Measurements from ENCODE around the gene PSMD2.

The PSMD2 gene

GRCh38 chr3:184307915-184308314, 8.9 kb downstream of the PSMD2 start:
- no peak overlapping the region for H3K4me3 ChIP-seq
- intact Hi-C loops (cut with DNase I; ENCODE audit: low total_unique reads), result no loop called here
- DNase-seq, result no peak
- H3K9me3 ChIP-seq, result no peaks in the 10 kb centered on the region
- H3K27ac ChIP-seq, result no peak overlapping the region
- H3K4me1 ChIP-seq, result no peaks in the 10 kb centered on the region
- H3K27me3 ChIP-seq, result no peaks in the 10 kb centered on the region
- peaks cover 58 to 66% (median 60%) of the 10 kb centered on the region in 3 donors for H3K36me3 ChIP-seq
- TF ChIP-seq, protein P1, sequence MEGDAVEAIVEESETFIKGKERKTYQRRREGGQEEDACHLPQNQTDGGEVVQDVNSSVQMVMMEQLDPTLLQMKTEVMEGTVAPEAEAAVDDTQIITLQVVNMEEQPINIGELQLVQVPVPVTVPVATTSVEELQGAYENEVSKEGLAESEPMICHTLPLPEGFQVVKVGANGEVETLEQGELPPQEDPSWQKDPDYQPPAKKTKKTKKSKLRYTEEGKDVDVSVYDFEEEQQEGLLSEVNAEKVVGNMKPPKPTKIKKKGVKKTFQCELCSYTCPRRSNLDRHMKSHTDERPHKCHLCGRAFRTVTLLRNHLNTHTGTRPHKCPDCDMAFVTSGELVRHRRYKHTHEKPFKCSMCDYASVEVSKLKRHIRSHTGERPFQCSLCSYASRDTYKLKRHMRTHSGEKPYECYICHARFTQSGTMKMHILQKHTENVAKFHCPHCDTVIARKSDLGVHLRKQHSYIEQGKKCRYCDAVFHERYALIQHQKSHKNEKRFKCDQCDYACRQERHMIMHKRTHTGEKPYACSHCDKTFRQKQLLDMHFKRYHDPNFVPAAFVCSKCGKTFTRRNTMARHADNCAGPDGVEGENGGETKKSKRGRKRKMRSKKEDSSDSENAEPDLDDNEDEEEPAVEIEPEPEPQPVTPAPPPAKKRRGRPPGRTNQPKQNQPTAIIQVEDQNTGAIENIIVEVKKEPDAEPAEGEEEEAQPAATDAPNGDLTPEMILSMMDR (IDR thresholded peaks at IDR 0.05), result no peak

DNA sequence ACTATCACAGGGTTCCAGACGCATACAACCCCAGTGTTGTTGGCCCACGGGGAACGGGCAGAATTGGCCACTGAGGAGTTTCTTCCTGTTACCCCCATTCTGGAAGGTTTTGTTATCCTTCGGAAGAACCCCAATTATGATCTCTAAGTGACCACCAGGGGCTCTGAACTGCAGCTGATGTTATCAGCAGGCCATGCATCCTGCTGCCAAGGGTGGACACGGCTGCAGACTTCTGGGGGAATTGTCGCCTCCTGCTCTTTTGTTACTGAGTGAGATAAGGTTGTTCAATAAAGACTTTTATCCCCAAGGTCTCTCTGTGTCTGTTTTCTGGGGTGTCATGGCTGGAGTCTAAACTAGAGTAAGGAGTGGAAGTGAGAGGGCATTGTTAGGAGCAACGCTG, 9.7 kb downstream of the PSMD2 start:
- DNase-seq, result no peak
- Histone ChIP-seq H3K4me3 (no peak overlapping the region), H3K27ac (no peak overlapping the region), H3K27me3 (no peaks in the 10 kb centered on the region), H3K9me3 (no peaks in the 10 kb centered on the region), H3K36me3 (peaks cover 49 to 57% (median 52%) of the 10 kb centered on the region in 3 donors), H3K4me1 (peaks cover 0 to 2% (median under 1%) of the 10 kb centered on the region in 4 donors)
- TF ChIP-seq, protein P1 (IDR thresholded peaks at IDR 0.05), result no peak
- intact Hi-C loops (cut with DNase I; ENCODE audit: low total_unique reads), result no loop called here

DNA sequence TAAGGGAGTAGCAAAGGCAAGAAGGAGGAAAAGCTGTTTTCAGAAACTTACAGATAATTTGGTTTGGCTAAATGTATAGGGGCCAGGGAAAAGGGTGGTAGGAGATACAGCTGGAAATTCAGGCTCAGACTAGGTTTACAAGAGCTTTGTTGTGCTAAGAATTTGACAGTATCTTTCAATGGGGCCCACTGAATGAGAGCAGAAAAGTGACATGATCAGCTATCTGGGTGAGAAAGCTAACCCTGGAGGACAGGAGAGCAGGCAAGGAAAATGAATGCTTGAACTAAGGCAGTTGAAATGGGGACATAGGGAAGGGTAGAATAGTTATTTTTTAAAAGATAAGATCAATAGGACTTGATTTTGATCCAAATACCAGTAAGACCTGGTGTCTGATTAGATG, 12.6 kb downstream of the PSMD2 start:
- TF ChIP-seq, protein P1 (IDR thresholded peaks at IDR 0.05), result no peak
- H3K4me3 ChIP-seq, result no peak overlapping the region
- intact Hi-C loops (cut with DNase I; ENCODE audit: low total_unique reads), result no loop called here

DNA sequence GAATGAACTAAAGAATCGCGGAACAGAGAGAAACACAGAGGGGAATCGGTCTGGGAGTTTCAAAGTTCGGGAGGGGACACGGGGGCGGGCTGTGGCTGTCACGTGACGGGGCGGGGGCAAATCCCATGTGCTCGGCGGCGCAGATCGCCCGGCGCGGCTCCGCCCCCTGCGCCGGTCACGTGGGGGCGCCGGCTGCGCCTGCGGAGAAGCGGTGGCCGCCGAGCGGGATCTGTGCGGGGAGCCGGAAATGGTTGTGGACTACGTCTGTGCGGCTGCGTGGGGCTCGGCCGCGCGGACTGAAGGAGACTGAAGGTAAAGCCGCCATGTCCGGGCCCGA, 15.3 kb downstream of the PSMD2 start, which contains the start of gene EIF4G1:
Gene EIF4G1 (plus strand): TSS at position 244 of the 337 bp plus-strand sequence. CDS start 1,191 bp downstream, outside the sequence.
- Histone ChIP-seq H3K27ac (peak within 1 kb of the TSS; percentile 94 to 97), H3K4me1 (peaks cover 0 to 44% (median 37%) of the 10 kb centered on the region in 4 donors), H3K36me3 (peaks cover 0 to 23% (median 8%) of the 10 kb centered on the region in 3 donors), H3K27me3 (no peaks in the 10 kb centered on the region), H3K9me3 (no peaks in the 10 kb centered on the region), H3K4me3 (peak within 1 kb of the TSS; percentile 76 to 77)
- peak; percentile 94 to 97 for DNase-seq
- intact Hi-C loops (cut with DNase I; ENCODE audit: low total_unique reads), result no loop called here
- TF ChIP-seq, protein P1 (IDR thresholded peaks at IDR 0.05), result no peak

More for the DNA sequence above, 12.6 kb downstream of the PSMD2 start:
- Histone ChIP-seq H3K4me1 (peaks cover 0 to 17% (median 13%) of the 10 kb centered on the region in 4 donors), H3K9me3 (no peaks in the 10 kb centered on the region), H3K36me3 (peaks cover 20 to 29% (median 24%) of the 10 kb centered on the region in 3 donors), H3K27me3 (no peaks in the 10 kb centered on the region), H3K27ac (no peak overlapping the region)
- no peak for DNase-seq

DNA sequence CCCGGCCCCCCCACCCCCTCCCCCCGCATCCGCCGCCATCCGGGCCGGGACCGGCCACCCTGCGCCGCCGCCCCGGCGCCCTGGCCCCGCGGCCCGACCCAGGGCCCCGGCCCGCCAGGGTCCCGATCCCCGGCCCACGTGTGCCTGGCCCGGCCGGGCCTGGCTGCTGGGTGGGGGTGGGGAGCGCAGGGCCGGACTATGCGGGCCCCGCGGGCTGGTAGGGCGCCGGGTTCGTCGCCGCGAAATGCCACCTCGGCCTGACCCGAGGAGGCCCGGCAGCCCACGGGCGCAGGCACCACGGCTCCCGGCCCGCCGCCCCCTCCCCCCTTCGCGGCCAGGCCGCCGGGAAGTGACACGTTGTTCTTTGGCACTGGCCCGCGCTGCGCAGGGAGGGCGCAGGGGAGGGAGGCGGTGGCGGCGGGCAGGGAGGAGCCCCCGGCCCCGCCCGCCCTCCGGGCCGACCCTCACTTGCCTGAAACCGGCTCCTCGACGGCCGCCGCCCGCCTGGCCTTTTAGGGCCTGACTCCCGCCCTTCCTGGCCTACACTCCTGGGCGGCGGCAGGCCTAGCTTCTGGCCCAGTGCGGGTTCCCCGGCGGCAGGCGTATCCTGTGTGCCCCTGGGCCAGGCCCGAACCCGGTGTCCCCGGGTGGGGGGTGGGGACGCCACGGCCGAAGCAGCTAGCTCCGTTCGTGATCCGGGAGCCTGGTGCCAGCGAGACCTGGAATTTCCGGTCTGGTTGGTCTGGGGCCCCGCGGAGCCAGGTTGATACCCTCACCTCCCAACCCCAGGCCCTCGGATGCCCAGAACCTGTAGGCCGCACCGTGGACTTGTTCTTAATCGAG, 15.9 kb downstream of the PSMD2 start:
- Histone ChIP-seq H3K36me3 (peaks cover 0 to 21% (median 8%) of the 10 kb centered on the region in 3 donors), H3K27ac (peak overlapping the region; percentile 94 to 97), H3K4me3 (peak overlapping the region; percentile 76 to 77), H3K9me3 (no peaks in the 10 kb centered on the region), H3K4me1 (peaks cover 1 to 50% (median 43%) of the 10 kb centered on the region in 4 donors), H3K27me3 (no peaks in the 10 kb centered on the region)
- TF ChIP-seq, protein P1 (IDR thresholded peaks at IDR 0.05), result no peak
- DNase-seq, result peak; percentile 88 to 94
- intact Hi-C loops (cut with DNase I; ENCODE audit: low total_unique reads), result loop anchor here (1.0 kb wide), 1 partner anchor 21 kb away; no protein-coding TSS in a partner anchor

Data from tibial artery (tissue), 4 donors.